CD14-positive monocyte (primary cell): ENCODE data around the gene QDPR. TPM values are rescaled to one million over a fixed set of nuclear protein-coding genes. Genes with fewer than 3 reads are reported as not detected.

Experiments used
- DNase-seq, 3 donors: peaks; one replicate each; pipeline ENCODE4 v3.0.0-alpha.2; 2011 to 2022
- H2AFZ ChIP-seq: 2 replicates; pipeline ENCODE4 v1.6.0; 2012; ENCODE audit warnings: mild to moderate bottlenecking, low read depth, low read length, inconsistent platforms; ENCODE audit not compliant: insufficient read depth, poor library complexity, severe bottlenecking
- H3K27ac ChIP-seq, 2 donors: 1 replicate in 1 of 2; 2 replicates in 1 of 2; pipeline ENCODE4 v1.5.1; 2012 to 2013; ENCODE audit warnings: low read length in 2 of 2, control low read depth in 1 of 2, inconsistent platforms in 1 of 2, low read depth in 1 of 2, mild to moderate bottlenecking in 1 of 2
- H3K27me3 ChIP-seq, 2 donors: one replicate each; pipeline versions ENCODE4 v1.6.0 to v1.6.1; 2011 to 2013; ENCODE audit warnings: low read length in 2 of 2; ENCODE audit not compliant: control insufficient read depth in 2 of 2, insufficient read depth in 2 of 2
- H3K36me3 ChIP-seq, 2 donors: replicated peaks in 1 of 2; 1 replicate in 1 of 2; 2 replicates in 1 of 2; pipeline versions ENCODE4 v1.5.1 to v1.6.1; 2012 to 2013; ENCODE audit warnings: low read length in 2 of 2, control low read depth in 1 of 2, inconsistent platforms in 1 of 2, mild to moderate bottlenecking in 1 of 2; ENCODE audit not compliant: insufficient read depth in 2 of 2, control insufficient read depth in 1 of 2
- H3K4me1 ChIP-seq, 2 donors: 1 replicate in 1 of 2; 2 replicates in 1 of 2; pipeline versions ENCODE4 v1.5.1 to v1.6.1; 2012 to 2013; ENCODE audit warnings: low read length in 2 of 2, control low read depth in 1 of 2, inconsistent platforms in 1 of 2, mild to moderate bottlenecking in 1 of 2, moderate library complexity in 1 of 2; ENCODE audit not compliant: insufficient read depth in 2 of 2, control insufficient read depth in 1 of 2
- H3K4me2 ChIP-seq: replicated peaks from 2 replicates; pipeline ENCODE3; 2012; ENCODE audit warnings: low read length, moderate library complexity, mild to moderate bottlenecking; ENCODE audit not compliant: poor library complexity, severe bottlenecking; ENCODE audit errors: extremely low read depth
- H3K4me3 ChIP-seq, 3 experiments: fragments of 200-600 bp in 1 of 3; sonication (generic) in 1 of 3; replicated peaks in 1 of 3; 1 replicate in 2 of 3; 2 replicates in 1 of 3; pipeline ENCODE4 v1.5.1; 2011 to 2013; ENCODE audit warnings: low read length in 3 of 3, mild to moderate bottlenecking in 3 of 3, control low read depth in 2 of 3, low read depth in 2 of 3, inconsistent platforms in 1 of 3, moderate library complexity in 1 of 3
- H3K79me2 ChIP-seq: 2 replicates; pipeline ENCODE4 v1.6.0; 2012; ENCODE audit warnings: mild to moderate bottlenecking, control low read depth, inconsistent platforms, low read length, moderate library complexity; ENCODE audit not compliant: insufficient read depth
- H3K9ac ChIP-seq: 2 replicates; pipeline ENCODE4 v1.6.0; 2017; ENCODE audit warnings: low read length, mild to moderate bottlenecking; ENCODE audit not compliant: insufficient read depth, poor library complexity, severe bottlenecking
- H3K9me3 ChIP-seq, 2 donors: replicated peaks in 1 of 2; 1 replicate in 1 of 2; 2 replicates in 1 of 2; pipeline versions ENCODE4 v1.5.1 to v1.6.1; 2012 to 2013; ENCODE audit warnings: low read length in 2 of 2, control low read depth in 1 of 2; ENCODE audit not compliant: control insufficient read depth in 1 of 2, insufficient read depth in 1 of 2
- H4K20me1 ChIP-seq: 2 replicates; pipeline ENCODE4 v1.6.0; 2012; ENCODE audit warnings: mild to moderate bottlenecking, low read length, control low read depth, moderate library complexity; ENCODE audit not compliant: insufficient read depth
- H3K27ac Mint-ChIP-seq, 7 donors: one replicate each; pipeline ENCODE4 v1.8.0; 2020; ENCODE audit warnings: mild to moderate bottlenecking in 7 of 7, mixed read lengths in 7 of 7, moderate library complexity in 6 of 7, inconsistent platforms in 2 of 7
- H3K27me3 Mint-ChIP-seq, 3 donors: one replicate each; pipeline ENCODE4 v1.8.0; 2021 to 2022; ENCODE audit warnings: low read depth in 3 of 3, mild to moderate bottlenecking in 3 of 3, mixed read lengths in 3 of 3, moderate library complexity in 3 of 3, inconsistent platforms in 1 of 3
- H3K36me3 Mint-ChIP-seq, 2 donors: one replicate each; pipeline ENCODE4 v1.8.0; 2020; ENCODE audit warnings: mixed read lengths in 2 of 2, inconsistent platforms in 1 of 2, mild to moderate bottlenecking in 1 of 2
- H3K4me1 Mint-ChIP-seq: one replicate; pipeline ENCODE4 v1.8.0; 2020; ENCODE audit warnings: mild to moderate bottlenecking, mixed read lengths
- H3K4me3 Mint-ChIP-seq, 2 donors: one replicate each; pipeline ENCODE4 v1.8.0; 2020; ENCODE audit warnings: mild to moderate bottlenecking in 2 of 2, mixed read lengths in 2 of 2, moderate library complexity in 1 of 2
- H3K9me3 Mint-ChIP-seq, 7 donors: one replicate each; pipeline ENCODE4 v1.8.0; 2020 to 2022; ENCODE audit warnings: mixed read lengths in 7 of 7, mild to moderate bottlenecking in 6 of 7, moderate library complexity in 6 of 7, inconsistent platforms in 2 of 7
- CTCF ChIP-seq: fragments of 200-600 bp; IDR thresholded peaks from one replicate; pipeline ENCODE4 v1.8.0; 2022; ENCODE audit warnings: antibody characterized with exemption, mild to moderate bottlenecking
- WGBS: methylation state at CpG from one replicate; pipeline ENCODE4 v1.1.5; 2013; ENCODE audit warnings: missing lambda C conversion rate; ENCODE audit not compliant: insufficient coverage; 5-methylcytosine and 5-hydroxymethylcytosine counted together
- intact Hi-C, 2 donors: fragments of 100-400 bp; cut with micrococcal nuclease; formaldehyde crosslinking; loops; one replicate each; pipeline versions ENCODE4 v1.15.0 to v1.15.1; 2023
- polyA plus RNA-seq, 3 donors: library from polyadenylated mRNA; depleted of rRNA in 1 of 3; unstranded in 2 of 3; stranded (reverse) in 1 of 3; fragments of 300-500 nt in 2 of 3; fragments of >200 nt in 1 of 3; fragmentation: Illumina TruSeq in 2 of 3; gene quantifications; 1 replicate in 2 of 3; 2 replicates in 1 of 3; pipeline ENCODE4 v1.2.3, GENCODE V29; 2012 to 2021

QDPR gene
- polyA plus RNA-seq, 3 donors = 15.8 to 31.7 (median 27.7) TPM

DNA sequence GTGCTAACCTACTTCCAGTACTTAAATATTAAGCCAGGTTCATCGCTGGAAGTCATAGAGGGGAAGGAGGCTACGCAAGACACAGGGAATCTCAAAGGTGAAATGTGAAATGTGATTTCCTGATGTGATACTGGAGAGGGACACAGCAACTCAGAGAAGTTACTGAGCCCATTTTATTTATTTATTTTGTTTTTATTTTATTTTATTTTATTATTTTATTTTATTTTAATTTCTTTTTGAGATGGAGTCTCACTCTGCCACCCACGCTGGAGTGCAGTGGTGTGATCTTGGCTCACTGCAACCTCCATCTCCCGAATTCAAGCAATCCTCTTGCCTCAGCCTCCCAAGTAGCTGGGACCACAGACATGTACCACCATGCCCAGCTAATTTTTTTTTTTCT is 22.8 kb upstream of the QDPR start:
- Mint-ChIP-seq H3K4me1 (no peaks in the 10 kb centered on the region), H3K36me3 (no peaks in the 10 kb centered on the region), H3K9me3 (peaks cover 0 to 4% (median 2%) of the 10 kb centered on the region in 7 donors), H3K27me3 (peaks cover 5 to 9% (median 6%) of the 10 kb centered on the region in 3 donors), H3K4me3 (no peak overlapping the region), H3K27ac (no peak overlapping the region)
- Histone ChIP-seq H3K9me3 (peaks cover 0 to 2% of the 10 kb centered on the region in 2 donors), H3K36me3 (no peaks in the 10 kb centered on the region), H3K4me2 (no peak overlapping the region), H2AFZ (no peak overlapping the region), H3K9ac (no peak overlapping the region), H3K27ac (no peak overlapping the region), H3K4me1 (no peaks in the 10 kb centered on the region), H3K79me2 (no peaks in the 10 kb centered on the region), H3K27me3 (no peaks in the 10 kb centered on the region), H3K4me3 (no peak overlapping the region), H4K20me1 (no peaks in the 10 kb centered on the region)
- no peak for TF ChIP-seq CTCF
- no peak for DNase-seq
- no CpG with 5 or more reads among the region's 4 CpGs for WGBS
- intact Hi-C loops = no loop called here

DNA sequence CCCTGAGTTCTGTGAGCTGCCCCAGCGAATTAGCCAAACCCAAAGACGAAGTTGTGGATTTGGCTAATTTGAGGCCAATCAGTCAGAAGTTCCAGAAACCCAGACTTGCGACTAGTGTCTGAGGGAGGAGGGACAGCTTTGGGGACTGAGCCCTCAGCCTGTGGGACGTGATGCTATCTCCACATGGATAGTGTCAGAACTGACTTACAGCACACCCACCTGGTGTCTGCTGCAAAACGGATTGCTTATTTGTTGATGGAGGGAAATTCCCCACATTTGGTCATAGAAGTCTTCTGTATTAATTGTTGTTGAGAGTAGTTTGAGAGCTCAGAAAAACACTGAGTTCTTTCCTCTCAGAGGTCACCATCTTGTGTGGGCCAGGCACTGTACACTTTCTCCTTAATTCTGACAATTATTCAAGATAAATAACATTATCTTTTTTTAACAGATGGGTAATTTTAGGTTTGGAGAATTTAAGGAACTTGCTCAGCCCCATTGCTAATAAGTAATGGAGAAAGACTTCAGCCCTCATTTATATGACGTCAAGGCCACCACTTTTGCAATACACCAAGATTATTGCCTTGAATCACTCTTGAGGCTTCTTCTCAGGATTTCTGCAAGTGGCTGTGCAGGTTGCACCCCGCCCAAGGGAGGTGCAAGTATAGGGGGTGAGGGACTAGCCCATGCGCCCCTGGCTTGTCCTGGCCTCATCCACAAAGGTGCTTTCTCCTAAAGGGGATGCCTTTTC is 19.8 kb upstream of the QDPR start:
- Histone ChIP-seq H3K4me3 (no peak overlapping the region), H2AFZ (no peak overlapping the region), H3K27ac (no peak overlapping the region), H3K9ac (no peak overlapping the region), H4K20me1 (no peaks in the 10 kb centered on the region), H3K79me2 (no peaks in the 10 kb centered on the region), H3K4me2 (no peak overlapping the region), H3K9me3 (peaks cover 0 to 2% of the 10 kb centered on the region in 2 donors), H3K27me3 (no peaks in the 10 kb centered on the region), H3K36me3 (no peaks in the 10 kb centered on the region), H3K4me1 (no peaks in the 10 kb centered on the region)
- Mint-ChIP-seq H3K4me3 (no peak overlapping the region), H3K27me3 (peaks cover 3 to 15% (median 8%) of the 10 kb centered on the region in 3 donors), H3K4me1 (no peaks in the 10 kb centered on the region), H3K36me3 (no peaks in the 10 kb centered on the region), H3K9me3 (peaks cover 0 to 4% (median 2%) of the 10 kb centered on the region in 7 donors), H3K27ac (no peak overlapping the region)
- peak in 2 of 3 donors; percentile 42 to 43 for DNase-seq
- intact Hi-C loops = no loop called here
- no peak for TF ChIP-seq CTCF
- 100% methylated on average over 5 of the region's 8 CpGs for WGBS
